K562 (cell line): Measurements from ENCODE around the gene RPN1. TPM values are rescaled to one million over a fixed set of nuclear protein-coding genes. Genes with fewer than 3 reads are reported as not detected.
A peak's percentile ranks its signal among the peaks of the same experiment; 100 is the strongest.

Experiments used
- ATF7 ChIP-seq: fragments of 450-650 bp; IDR thresholded peaks from 2 replicates; pipeline ENCODE4 v1.7.1; 2014; ENCODE audit warnings: mild to moderate bottlenecking, moderate library complexity
- CREB3 ChIP-seq: fragments of 450-650 bp; conservative IDR thresholded peaks from 2 replicates; pipeline ENCODE4 v1.6.1; 2016; ENCODE audit warnings: missing genetic modification characterization, low read depth, mild to moderate bottlenecking, missing compliant biosample characterization, moderate library complexity
- CREBBP ChIP-seq: IDR thresholded peaks from one replicate; pipeline ENCODE4 v1.6.1; 2012; ENCODE audit warnings: low read depth, mild to moderate bottlenecking, control low read depth, inconsistent platforms, low read length
- ERF ChIP-seq: fragments of 450-650 bp; formaldehyde crosslinking; IDR thresholded peaks from 2 replicates; pipeline ENCODE4 v1.4.0; 2020; ENCODE audit warnings: mild to moderate bottlenecking, mixed read lengths
- GATAD2B ChIP-seq: fragments of 450-650 bp; IDR thresholded peaks from 2 replicates; pipeline ENCODE4 v1.6.1; 2017; ENCODE audit warnings: mild to moderate bottlenecking, borderline replicate concordance
- NFYB ChIP-seq: IDR thresholded peaks from 2 replicates; pipeline ENCODE4 v1.6.1; 2011; ENCODE audit warnings: mild to moderate bottlenecking, moderate library complexity; ENCODE audit not compliant: insufficient read length; ENCODE audit errors: extremely low read depth
- PYGO2 ChIP-seq: fragments of 450-650 bp; IDR thresholded peaks from 2 replicates; pipeline ENCODE4 v1.6.1; 2016; ENCODE audit warnings: mild to moderate bottlenecking, missing genetic modification characterization, moderate library complexity, missing compliant biosample characterization
- RAD51 ChIP-seq: fragments of 450-650 bp; IDR thresholded peaks from 2 replicates; pipeline ENCODE4 v1.7.1; 2016; ENCODE audit warnings: low read depth, mild to moderate bottlenecking, borderline replicate concordance
- RFX5 ChIP-seq: IDR thresholded peaks from 2 replicates; pipeline ENCODE4 v1.6.1; 2011; ENCODE audit warnings: low read depth, mild to moderate bottlenecking, improper control_type of control experiment, low read length
- SMAD3 ChIP-seq: fragments of 450-650 bp; formaldehyde crosslinking; conservative IDR thresholded peaks from 2 replicates; pipeline ENCODE4 v1.4.0; 2020; ENCODE audit warnings: mild to moderate bottlenecking
- SMARCE1 ChIP-seq: fragments of 450-650 bp; IDR thresholded peaks from 2 replicates; pipeline ENCODE4 v1.7.1; 2016; ENCODE audit warnings: mild to moderate bottlenecking
- TEAD4 ChIP-seq, 2 experiments: sonication (generic) in 1 of 2; formaldehyde crosslinking in 1 of 2; IDR thresholded peaks; 2 replicates each; pipeline versions ENCODE4 v1.6.1 to v1.8.0; 2012 to 2022; ENCODE audit warnings: borderline replicate concordance in 1 of 2, inconsistent platforms in 1 of 2, low read length in 1 of 2, mild to moderate bottlenecking in 1 of 2, missing genetic modification reagents in 1 of 2
- TRIM28 ChIP-seq: fragments of 450-650 bp; IDR thresholded peaks from 2 replicates; pipeline ENCODE4 v1.6.1; 2017
- XRCC5 ChIP-seq: fragments of 200-400 bp; formaldehyde crosslinking; IDR thresholded peaks from 2 replicates; pipeline ENCODE4 v1.6.1; 2017; ENCODE audit warnings: low read depth, mild to moderate bottlenecking, low read length
- ZNF134 ChIP-seq: fragments of 250-450 bp; sonication (Bioruptor Pico); conservative IDR thresholded peaks from 2 replicates; pipeline ENCODE4 v1.4.0; 2020
- ZNF224 ChIP-seq: sonication (generic); formaldehyde crosslinking; IDR thresholded peaks from 2 replicates; pipeline ENCODE4 v1.8.0; 2022; ENCODE audit warnings: mild to moderate bottlenecking, missing genetic modification reagents
- ZNF75A ChIP-seq: fragments of 450-650 bp; formaldehyde crosslinking; IDR thresholded peaks from 2 replicates; pipeline ENCODE4 v1.4.0; 2020; ENCODE audit warnings: mild to moderate bottlenecking
- polyA plus RNA-seq, 8 experiments: library from polyadenylated mRNA; depleted of rRNA in 4 of 8; stranded (reverse) in 5 of 8; unstranded in 3 of 8; fragments of >200 nt; fragmentation: Nextera tagmentation in 2 of 8; fragmentation: Illumina TruSeq in 1 of 8; extraction: Ambion mirVana in 2 of 8; extraction: Trizol in 1 of 8; gene quantifications; 2 replicates each; pipeline versions ENCODE4 v1.2.1 to v1.2.3, GENCODE V29; 2011 to 2014; ENCODE audit warnings: inconsistent platforms in 1 of 8, missing spikeins in 1 of 8
- total RNA-seq, 7 experiments: library from RNA; depleted of rRNA in 6 of 7; stranded (reverse); fragments of >200 nt in 6 of 7; fragmentation: Illumina TruSeq in 2 of 7; extraction: Trizol in 2 of 7; gene quantifications; 2 replicates each; pipeline versions ENCODE4 v1.2.1 to v1.2.3, GENCODE V29; 2011 to 2021; ENCODE audit warnings: low replicate concordance in 1 of 7
- TF ChIP-seq, protein P1 (sequence below), 2 experiments: fragments of 450-650 bp in 1 of 2; IDR thresholded peaks; 2 replicates each; pipeline ENCODE4 v1.6.1; 2011 to 2017; ENCODE audit warnings: low read depth in 2 of 2, antibody characterized with exemption in 1 of 2, borderline replicate concordance in 1 of 2, low read length in 1 of 2, mild to moderate bottlenecking in 1 of 2, mixed read lengths in 1 of 2; ENCODE audit not compliant: control insufficient read depth in 1 of 2
- TF ChIP-seq, protein P2 (sequence below): fragments of 450-650 bp; formaldehyde crosslinking; IDR thresholded peaks from 2 replicates; pipeline ENCODE4 v1.4.0; 2020; ENCODE audit warnings: mild to moderate bottlenecking, mixed read lengths

The RPN1 gene
- total and polyA plus RNA-seq, 9 of the 15 experiments (the other 6 are each of a cell fraction or from before 2014, with no cell fraction given): 39.5 to 300 (median 148) TPM

GRCh38 chr3:128579927-128580326 lies 70.7 kb downstream of the RPN1 start (continued):
- TF ChIP-seq ZNF224 (no peak), ZNF134 (CRISPR knock-in tag) (no peak), SMARCE1 (no peak), RAD51 (peak; percentile 72), TEAD4 (IDR thresholded peaks at IDR 0.05; ENCODE audit: low read length) (no peak), TEAD4 (CRISPR knock-in tag; IDR thresholded peaks at IDR 0.05; ENCODE audit: borderline replicate concordance) (no peak), PYGO2 (no peak), TRIM28 (peak; percentile 82), RFX5 (no peak), ERF (CRISPR knock-in tag) (no peak), ATF7 (no peak), CREBBP (no peak), CREB3 (tag) (no peak), GATAD2B (no peak), SMAD3 (CRISPR knock-in tag) (no peak), ZNF75A (CRISPR knock-in tag) (no peak), XRCC5 (no peak), NFYB (peak; percentile 20)
- TF ChIP-seq, protein P1, sequence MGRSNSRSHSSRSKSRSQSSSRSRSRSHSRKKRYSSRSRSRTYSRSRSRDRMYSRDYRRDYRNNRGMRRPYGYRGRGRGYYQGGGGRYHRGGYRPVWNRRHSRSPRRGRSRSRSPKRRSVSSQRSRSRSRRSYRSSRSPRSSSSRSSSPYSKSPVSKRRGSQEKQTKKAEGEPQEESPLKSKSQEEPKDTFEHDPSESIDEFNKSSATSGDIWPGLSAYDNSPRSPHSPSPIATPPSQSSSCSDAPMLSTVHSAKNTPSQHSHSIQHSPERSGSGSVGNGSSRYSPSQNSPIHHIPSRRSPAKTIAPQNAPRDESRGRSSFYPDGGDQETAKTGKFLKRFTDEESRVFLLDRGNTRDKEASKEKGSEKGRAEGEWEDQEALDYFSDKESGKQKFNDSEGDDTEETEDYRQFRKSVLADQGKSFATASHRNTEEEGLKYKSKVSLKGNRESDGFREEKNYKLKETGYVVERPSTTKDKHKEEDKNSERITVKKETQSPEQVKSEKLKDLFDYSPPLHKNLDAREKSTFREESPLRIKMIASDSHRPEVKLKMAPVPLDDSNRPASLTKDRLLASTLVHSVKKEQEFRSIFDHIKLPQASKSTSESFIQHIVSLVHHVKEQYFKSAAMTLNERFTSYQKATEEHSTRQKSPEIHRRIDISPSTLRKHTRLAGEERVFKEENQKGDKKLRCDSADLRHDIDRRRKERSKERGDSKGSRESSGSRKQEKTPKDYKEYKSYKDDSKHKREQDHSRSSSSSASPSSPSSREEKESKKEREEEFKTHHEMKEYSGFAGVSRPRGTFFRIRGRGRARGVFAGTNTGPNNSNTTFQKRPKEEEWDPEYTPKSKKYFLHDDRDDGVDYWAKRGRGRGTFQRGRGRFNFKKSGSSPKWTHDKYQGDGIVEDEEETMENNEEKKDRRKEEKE (IDR thresholded peaks at IDR 0.05; ENCODE audit: borderline replicate concordance in 1 of 2, control insufficient read depth in 1 of 2, low read depth in 2 of 2, low read length in 1 of 2): no peak
- TF ChIP-seq, protein P2, sequence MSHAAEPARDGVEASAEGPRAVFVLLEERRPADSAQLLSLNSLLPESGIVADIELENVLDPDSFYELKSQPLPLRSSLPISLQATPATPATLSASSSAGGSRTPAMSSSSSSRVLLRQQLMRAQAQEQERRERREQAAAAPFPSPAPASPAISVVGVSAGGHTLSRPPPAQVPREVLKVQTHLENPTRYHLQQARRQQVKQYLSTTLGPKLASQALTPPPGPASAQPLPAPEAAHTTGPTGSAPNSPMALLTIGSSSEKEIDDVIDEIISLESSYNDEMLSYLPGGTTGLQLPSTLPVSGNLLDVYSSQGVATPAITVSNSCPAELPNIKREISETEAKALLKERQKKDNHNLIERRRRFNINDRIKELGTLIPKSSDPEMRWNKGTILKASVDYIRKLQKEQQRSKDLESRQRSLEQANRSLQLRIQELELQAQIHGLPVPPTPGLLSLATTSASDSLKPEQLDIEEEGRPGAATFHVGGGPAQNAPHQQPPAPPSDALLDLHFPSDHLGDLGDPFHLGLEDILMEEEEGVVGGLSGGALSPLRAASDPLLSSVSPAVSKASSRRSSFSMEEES: peak; percentile 74
- TF ChIP-seq, all 486 proteins: peak for 13
